SH-SY5Y (cell line): Measurements from ENCODE around the gene APIP.

Source experiments
- GATA2 ChIP-seq: IDR thresholded peaks from 2 replicates; pipeline ENCODE4 v1.6.1; 2011; ENCODE audit warnings: mild to moderate bottlenecking, low read depth, low read length
- GATA3 ChIP-seq: IDR thresholded peaks from 2 replicates; pipeline ENCODE4 v1.6.1; 2011; ENCODE audit warnings: low read depth, mild to moderate bottlenecking, low read length, moderate library complexity

DNA sequence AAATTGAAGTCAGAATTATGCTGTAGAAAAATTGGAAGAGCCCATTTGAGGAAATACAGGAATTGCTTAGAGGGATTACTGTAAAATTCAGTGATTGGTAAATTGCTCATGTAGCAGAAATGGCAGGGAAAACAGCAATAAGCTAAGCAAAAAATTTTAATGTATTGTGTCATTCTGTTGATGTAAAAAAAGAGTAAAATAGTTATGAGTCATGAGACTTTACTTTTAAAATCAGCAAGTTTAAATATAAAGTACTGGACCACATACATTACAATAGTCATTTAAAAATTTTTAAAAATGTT lies 10.6 kb upstream of the APIP start:
- TF ChIP-seq GATA3 (no peak), GATA2 (no peak)
